Measurements from ENCODE around the gene IGF1R.

The IGF1R gene

GRCh38 chr15:98677345-98678059 lies 29.2 kb downstream of the IGF1R start:
- H3K4me3 ChIP-seq (replicated peaks in 1 of 2; ENCODE audit: low read depth in 2 of 2, low read length in 2 of 2): no peak overlapping the region
- no peak for TF ChIP-seq CTCF (IDR thresholded peaks at IDR 0.05; ENCODE audit: low read depth, low read length)
- DNase-seq (ENCODE audit: low read depth in 2 of 2): no peak

DNA sequence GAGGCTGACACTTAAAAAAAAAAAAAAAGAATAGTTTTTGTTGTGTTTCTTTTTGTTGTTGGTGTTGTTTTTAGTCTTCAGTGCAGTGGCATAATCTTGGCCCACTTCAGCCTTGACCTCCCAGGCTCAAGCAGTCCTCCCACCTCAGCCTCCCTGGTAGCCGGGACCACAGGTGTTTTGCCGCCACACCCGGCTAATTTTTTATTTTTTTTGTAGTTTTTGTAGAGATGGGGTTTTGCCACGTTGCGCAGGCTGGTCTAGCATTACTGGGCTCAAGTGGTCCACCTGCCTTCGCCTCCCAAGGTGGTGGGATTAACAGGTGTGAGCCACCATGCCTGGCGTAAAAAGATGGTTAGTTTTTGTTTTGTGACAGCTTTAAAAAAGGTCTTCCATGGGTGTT lies 30.1 kb downstream of the IGF1R start:
- H3K4me3 ChIP-seq (replicated peaks in 1 of 2; ENCODE audit: low read depth in 2 of 2, low read length in 2 of 2): no peak overlapping the region
- no peak for TF ChIP-seq CTCF (IDR thresholded peaks at IDR 0.05; ENCODE audit: low read depth, low read length)
- DNase-seq (ENCODE audit: low read depth in 2 of 2): no peak

- no peak for DNase-seq (ENCODE audit: low read depth in 2 of 2)
- TF ChIP-seq CTCF (IDR thresholded peaks at IDR 0.05; ENCODE audit: low read depth, low read length): no peak
- H3K4me3 ChIP-seq (replicated peaks in 1 of 2; ENCODE audit: low read depth in 2 of 2, low read length in 2 of 2): no peak overlapping the region
Measured at GRCh38 chr15:98681061-98681460, 32.7 kb downstream of the IGF1R start.

- DNase-seq (ENCODE audit: low read depth in 2 of 2): peak; percentile 26 to 37
- no peak for TF ChIP-seq CTCF (IDR thresholded peaks at IDR 0.05; ENCODE audit: low read depth, low read length)
Measured at GRCh38 chr15:98682992-98683701, 34.8 kb downstream of the IGF1R start.

DNA sequence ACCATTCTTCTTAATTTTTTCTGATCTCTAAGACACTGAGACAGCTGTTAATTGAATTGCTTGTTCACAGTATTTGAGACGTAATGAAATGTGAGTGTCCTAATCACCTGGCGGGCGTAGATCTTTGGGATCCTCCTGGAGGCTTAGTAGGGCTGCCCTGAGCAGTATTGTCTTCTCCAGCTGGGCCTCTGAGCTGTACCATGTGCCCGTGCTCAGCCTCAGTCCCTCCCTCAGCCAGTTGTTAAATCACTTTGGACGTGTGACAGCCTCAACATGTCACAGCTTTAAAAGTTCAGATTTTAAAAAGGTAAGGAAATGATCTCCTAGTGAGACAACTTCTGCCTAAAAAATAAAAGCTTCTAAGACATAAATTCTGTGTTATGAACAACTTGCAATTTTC lies 35.5 kb downstream of the IGF1R start:
- no peak for TF ChIP-seq CTCF (IDR thresholded peaks at IDR 0.05; ENCODE audit: low read depth, low read length)
- DNase-seq (ENCODE audit: low read depth in 2 of 2): no peak
- H3K4me3 ChIP-seq (replicated peaks in 1 of 2; ENCODE audit: low read depth in 2 of 2, low read length in 2 of 2): no peak overlapping the region

More at GRCh38 chr15:98682992-98683701, 34.8 kb downstream of the IGF1R start:
- no peak overlapping the region for H3K4me3 ChIP-seq (replicated peaks in 1 of 2; ENCODE audit: low read depth in 2 of 2, low read length in 2 of 2)

GRCh38 chr15:98684436-98684835 lies 36.1 kb downstream of the IGF1R start:
- H3K4me3 ChIP-seq (replicated peaks in 1 of 2; ENCODE audit: low read depth in 2 of 2, low read length in 2 of 2): no peak overlapping the region
- TF ChIP-seq CTCF (IDR thresholded peaks at IDR 0.05; ENCODE audit: low read depth, low read length): no peak
- DNase-seq (ENCODE audit: low read depth in 2 of 2): peak; percentile 60 to 64
